Measurements from ENCODE around the gene PI16.
"Not testable (repeated sequence)": the region's sequence is repeated elsewhere in the genome, so short reads cannot be mapped to it uniquely, and the experiment has no call there.

GRCh38 chr6:36941561-36941960 lies 13.0 kb upstream of the PI16 start:
- TF ChIP-seq, protein P1, sequence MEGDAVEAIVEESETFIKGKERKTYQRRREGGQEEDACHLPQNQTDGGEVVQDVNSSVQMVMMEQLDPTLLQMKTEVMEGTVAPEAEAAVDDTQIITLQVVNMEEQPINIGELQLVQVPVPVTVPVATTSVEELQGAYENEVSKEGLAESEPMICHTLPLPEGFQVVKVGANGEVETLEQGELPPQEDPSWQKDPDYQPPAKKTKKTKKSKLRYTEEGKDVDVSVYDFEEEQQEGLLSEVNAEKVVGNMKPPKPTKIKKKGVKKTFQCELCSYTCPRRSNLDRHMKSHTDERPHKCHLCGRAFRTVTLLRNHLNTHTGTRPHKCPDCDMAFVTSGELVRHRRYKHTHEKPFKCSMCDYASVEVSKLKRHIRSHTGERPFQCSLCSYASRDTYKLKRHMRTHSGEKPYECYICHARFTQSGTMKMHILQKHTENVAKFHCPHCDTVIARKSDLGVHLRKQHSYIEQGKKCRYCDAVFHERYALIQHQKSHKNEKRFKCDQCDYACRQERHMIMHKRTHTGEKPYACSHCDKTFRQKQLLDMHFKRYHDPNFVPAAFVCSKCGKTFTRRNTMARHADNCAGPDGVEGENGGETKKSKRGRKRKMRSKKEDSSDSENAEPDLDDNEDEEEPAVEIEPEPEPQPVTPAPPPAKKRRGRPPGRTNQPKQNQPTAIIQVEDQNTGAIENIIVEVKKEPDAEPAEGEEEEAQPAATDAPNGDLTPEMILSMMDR (conservative IDR thresholded peaks at IDR 0.05; ENCODE audit: low read length), result not testable (repeated sequence)
- TF ChIP-seq EZH2phosphoT487 (IDR thresholded peaks at IDR 0.05; ENCODE audit: borderline replicate concordance, low read depth, low read length), result not testable (repeated sequence)

All from OCI-LY7 (cell line).